Gastroesophageal sphincter (tissue), 4 donors: Measurements from ENCODE around the gene KRTAP19-7. TPM values are rescaled to one million over a fixed set of nuclear protein-coding genes. Genes with fewer than 3 reads are reported as not detected.

Experiments
- ATAC-seq: fragments of 150-250 bp; one replicate; pipeline ENCODE4 v1.9.1; 2016; ENCODE audit warnings: mild to moderate bottlenecking, moderate library complexity
- H3K27ac ChIP-seq, 4 donors: fragments of 200-600 bp; sonication (generic) in 3 of 4; 1 replicate in 3 of 4; 2 replicates in 1 of 4; pipeline ENCODE4 v1.5.1; 2016 to 2019
- H3K27me3 ChIP-seq: fragments of 200-600 bp; sonication (generic); one replicate; pipeline ENCODE4 v1.5.1; 2019
- H3K36me3 ChIP-seq, 2 donors: fragments of 200-600 bp; sonication (generic); one replicate each; pipeline ENCODE4 v1.5.1; 2019; ENCODE audit warnings: control low read depth in 1 of 2
- H3K4me1 ChIP-seq, 3 donors: fragments of 200-600 bp; sonication (generic); 1 replicate in 2 of 3; 2 replicates in 1 of 3; pipeline ENCODE4 v1.5.1; 2016 to 2019; ENCODE audit warnings: control low read depth in 2 of 3
- H3K4me3 ChIP-seq, 2 donors: fragments of 200-600 bp; sonication (generic); one replicate each; pipeline ENCODE4 v1.5.1; 2019; ENCODE audit warnings: mild to moderate bottlenecking in 1 of 2, moderate library complexity in 1 of 2
- H3K9me3 ChIP-seq, 3 donors: fragments of 200-600 bp; sonication (generic); one replicate each; pipeline ENCODE4 v1.5.1; 2017 to 2019; ENCODE audit warnings: control low read depth in 2 of 3
- CTCF ChIP-seq, 4 experiments: fragments of 200-600 bp in 2 of 4; fragments of 450-650 bp in 2 of 4; sonication (generic) in 1 of 4; IDR thresholded peaks; one replicate each; pipeline ENCODE4 v1.5.1; 2017 to 2019; ENCODE audit warnings: antibody characterized with exemption in 4 of 4, mild to moderate bottlenecking in 2 of 4, moderate library complexity in 2 of 4
- EP300 ChIP-seq: sonication (generic); formaldehyde crosslinking; IDR thresholded peaks from one replicate; pipeline ENCODE4 v1.6.1; 2017; ENCODE audit warnings: antibody characterized with exemption, mild to moderate bottlenecking
- POLR2A ChIP-seq, 2 donors: fragments of 450-650 bp; IDR thresholded peaks; one replicate each; pipeline ENCODE4 v1.6.1; 2017; ENCODE audit warnings: antibody characterized with exemption in 2 of 2, mild to moderate bottlenecking in 2 of 2, moderate library complexity in 1 of 2
- POLR2AphosphoS5 ChIP-seq: sonication (generic); formaldehyde crosslinking; IDR thresholded peaks from one replicate; pipeline ENCODE4 v1.6.1; 2017; ENCODE audit warnings: antibody characterized with exemption
- WGBS, 2 donors: methylation state at CpG; one replicate each; pipeline ENCODE4 v1.1.5; 2018; ENCODE audit warnings: low coverage in 1 of 2; 5-methylcytosine and 5-hydroxymethylcytosine counted together
- total RNA-seq, 4 donors: library from RNA; depleted of rRNA; stranded (reverse); fragments of >200 nt; gene quantifications; one replicate each; pipeline ENCODE4 v1.1.0, GENCODE V29; 2016

KRTAP19-7 gene
- total RNA-seq, 4 donors from 2014 or later: not detected

GRCh38 chr21:30567617-30568016, 6.5 kb upstream of the KRTAP19-7 start:
- no peak for ATAC-seq
- no peak overlapping the region for H3K4me3 ChIP-seq

GRCh38 chr21:30563630-30564029, 2.5 kb upstream of the KRTAP19-7 start:
- no peak overlapping the region for H3K4me3 ChIP-seq
- no peak overlapping the region for H3K27ac ChIP-seq
- H3K9me3 ChIP-seq: no peaks in the 10 kb centered on the region
- no peak for TF ChIP-seq EP300
- no peak for TF ChIP-seq CTCF (IDR thresholded peaks at IDR 0.05)
- no peak for TF ChIP-seq POLR2AphosphoS5
- TF ChIP-seq POLR2A (IDR thresholded peaks at IDR 0.05): no peak
- no peak for ATAC-seq
- H3K27me3 ChIP-seq: no peaks in the 10 kb centered on the region
- no peaks in the 10 kb centered on the region for H3K36me3 ChIP-seq
- no peaks in the 10 kb centered on the region for H3K4me1 ChIP-seq
- 63 to 83% methylated on average over 2 of the region's 2 CpGs for WGBS, 2 donors

More at GRCh38 chr21:30567617-30568016, 6.5 kb upstream of the KRTAP19-7 start:
- Histone ChIP-seq H3K27me3 (no peaks in the 10 kb centered on the region), H3K27ac (no peak overlapping the region), H3K36me3 (no peaks in the 10 kb centered on the region), H3K4me1 (no peaks in the 10 kb centered on the region), H3K9me3 (no peaks in the 10 kb centered on the region)
- TF ChIP-seq POLR2A (IDR thresholded peaks at IDR 0.05) (no peak), EP300 (no peak), POLR2AphosphoS5 (no peak), CTCF (IDR thresholded peaks at IDR 0.05) (no peak)

- Histone ChIP-seq H3K27me3 (no peaks in the 10 kb centered on the region), H3K27ac (no peak overlapping the region), H3K9me3 (no peaks in the 10 kb centered on the region), H3K4me1 (no peaks in the 10 kb centered on the region), H3K36me3 (no peaks in the 10 kb centered on the region), H3K4me3 (no peak overlapping the region)
- WGBS, 2 donors: 38 to 46% methylated on average over 5 to 6 of the region's 6 CpGs
- no peak for TF ChIP-seq POLR2A (IDR thresholded peaks at IDR 0.05)
- TF ChIP-seq EP300: no peak
- no peak for TF ChIP-seq POLR2AphosphoS5
- TF ChIP-seq CTCF (IDR thresholded peaks at IDR 0.05): no peak
- no peak for ATAC-seq
These were observed 2.0 kb upstream of the KRTAP19-7 start for GRCh38 chr21:30563072-30563471.

- no peaks in the 10 kb centered on the region for H3K4me1 ChIP-seq
- no peak overlapping the region for H3K4me3 ChIP-seq
- no peaks in the 10 kb centered on the region for H3K36me3 ChIP-seq
- no peak for ATAC-seq
- 68 to 85% methylated on average over 2 of the region's 2 CpGs for WGBS, 2 donors
- no peaks in the 10 kb centered on the region for H3K9me3 ChIP-seq
- TF ChIP-seq EP300 (no peak), POLR2AphosphoS5 (no peak), CTCF (IDR thresholded peaks at IDR 0.05) (no peak), POLR2A (IDR thresholded peaks at IDR 0.05) (no peak)
- no peak overlapping the region for H3K27ac ChIP-seq
- no peaks in the 10 kb centered on the region for H3K27me3 ChIP-seq
These were observed 843 bp upstream of the KRTAP19-7 start for GRCh38 chr21:30561957-30562356.

- H3K9me3 ChIP-seq: no peaks in the 10 kb centered on the region
- H3K4me1 ChIP-seq: no peaks in the 10 kb centered on the region
- TF ChIP-seq POLR2AphosphoS5 (no peak), EP300 (no peak), POLR2A (IDR thresholded peaks at IDR 0.05) (no peak), CTCF (IDR thresholded peaks at IDR 0.05) (no peak)
- WGBS, 2 donors: 85% methylated on average over 2 of the region's 2 CpGs
- no peak overlapping the region for H3K4me3 ChIP-seq
- H3K27ac ChIP-seq: no peak overlapping the region
- no peak for ATAC-seq
- H3K27me3 ChIP-seq: no peaks in the 10 kb centered on the region
- H3K36me3 ChIP-seq: no peaks in the 10 kb centered on the region
These were observed 6.0 kb downstream of the KRTAP19-7 start for GRCh38 chr21:30555095-30555494.
